ENCODE data around the gene METTL24. TPM values are rescaled to one million over a fixed set of nuclear protein-coding genes. Genes with fewer than 3 reads are reported as not detected.

METTL24 gene
- total and polyA plus RNA-seq, 10 of the 15 experiments (the other 5 are each of a cell fraction or from before 2014, with no cell fraction given), result 0.20 TPM; not detected in 9

- no peak for TF ChIP-seq IRF3 (IDR thresholded peaks at IDR 0.05)
- no peak for TF ChIP-seq MLLT1 (IDR thresholded peaks at IDR 0.05)
Measured at GRCh38 chr6:110317189-110317588, 41.0 kb downstream of the METTL24 start (continued).

GRCh38 chr6:110315869-110316398, 42.2 kb downstream of the METTL24 start:
- POLR2A ChIA-PET, result no interaction called here
- no peak for TF ChIP-seq NR2F1 (conservative IDR thresholded peaks at IDR 0.05)
- no peak for TF ChIP-seq SMAD5 (IDR thresholded peaks at IDR 0.05; ENCODE audit: low read depth)
- no peak for TF ChIP-seq HDAC2 (IDR thresholded peaks at IDR 0.05)
- no peak for TF ChIP-seq RBBP5 (conservative IDR thresholded peaks at IDR 0.05)
- no peak for TF ChIP-seq MTA2 (IDR thresholded peaks at IDR 0.05; ENCODE audit: low read depth)
- TF ChIP-seq, protein P1, sequence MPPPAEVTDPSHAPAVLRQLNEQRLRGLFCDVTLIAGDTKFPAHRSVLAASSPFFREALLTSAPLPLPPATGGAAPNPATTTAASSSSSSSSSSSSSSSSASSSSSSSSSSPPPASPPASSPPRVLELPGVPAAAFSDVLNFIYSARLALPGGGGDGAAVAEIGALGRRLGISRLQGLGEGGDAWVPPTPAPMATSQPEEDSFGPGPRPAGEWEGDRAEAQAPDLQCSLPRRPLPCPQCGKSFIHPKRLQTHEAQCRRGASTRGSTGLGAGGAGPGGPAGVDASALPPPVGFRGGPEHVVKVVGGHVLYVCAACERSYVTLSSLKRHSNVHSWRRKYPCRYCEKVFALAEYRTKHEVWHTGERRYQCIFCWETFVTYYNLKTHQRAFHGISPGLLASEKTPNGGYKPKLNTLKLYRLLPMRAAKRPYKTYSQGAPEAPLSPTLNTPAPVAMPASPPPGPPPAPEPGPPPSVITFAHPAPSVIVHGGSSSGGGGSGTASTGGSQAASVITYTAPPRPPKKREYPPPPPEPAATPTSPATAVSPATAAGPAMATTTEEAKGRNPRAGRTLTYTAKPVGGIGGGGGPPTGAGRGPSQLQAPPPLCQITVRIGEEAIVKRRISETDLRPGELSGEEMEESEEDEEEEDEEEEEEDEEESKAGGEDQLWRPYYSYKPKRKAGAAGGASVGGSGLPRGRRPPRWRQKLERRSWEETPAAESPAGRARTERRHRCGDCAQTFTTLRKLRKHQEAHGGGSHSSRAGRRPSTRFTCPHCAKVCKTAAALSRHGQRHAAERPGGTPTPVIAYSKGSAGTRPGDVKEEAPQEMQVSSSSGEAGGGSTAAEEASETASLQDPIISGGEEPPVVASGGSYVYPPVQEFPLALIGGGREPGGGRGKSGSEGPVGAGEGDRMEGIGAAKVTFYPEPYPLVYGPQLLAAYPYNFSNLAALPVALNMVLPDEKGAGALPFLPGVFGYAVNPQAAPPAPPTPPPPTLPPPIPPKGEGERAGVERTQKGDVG (CRISPR knock-in tag; IDR thresholded peaks at IDR 0.05), result no peak
- TF ChIP-seq, protein P2, sequence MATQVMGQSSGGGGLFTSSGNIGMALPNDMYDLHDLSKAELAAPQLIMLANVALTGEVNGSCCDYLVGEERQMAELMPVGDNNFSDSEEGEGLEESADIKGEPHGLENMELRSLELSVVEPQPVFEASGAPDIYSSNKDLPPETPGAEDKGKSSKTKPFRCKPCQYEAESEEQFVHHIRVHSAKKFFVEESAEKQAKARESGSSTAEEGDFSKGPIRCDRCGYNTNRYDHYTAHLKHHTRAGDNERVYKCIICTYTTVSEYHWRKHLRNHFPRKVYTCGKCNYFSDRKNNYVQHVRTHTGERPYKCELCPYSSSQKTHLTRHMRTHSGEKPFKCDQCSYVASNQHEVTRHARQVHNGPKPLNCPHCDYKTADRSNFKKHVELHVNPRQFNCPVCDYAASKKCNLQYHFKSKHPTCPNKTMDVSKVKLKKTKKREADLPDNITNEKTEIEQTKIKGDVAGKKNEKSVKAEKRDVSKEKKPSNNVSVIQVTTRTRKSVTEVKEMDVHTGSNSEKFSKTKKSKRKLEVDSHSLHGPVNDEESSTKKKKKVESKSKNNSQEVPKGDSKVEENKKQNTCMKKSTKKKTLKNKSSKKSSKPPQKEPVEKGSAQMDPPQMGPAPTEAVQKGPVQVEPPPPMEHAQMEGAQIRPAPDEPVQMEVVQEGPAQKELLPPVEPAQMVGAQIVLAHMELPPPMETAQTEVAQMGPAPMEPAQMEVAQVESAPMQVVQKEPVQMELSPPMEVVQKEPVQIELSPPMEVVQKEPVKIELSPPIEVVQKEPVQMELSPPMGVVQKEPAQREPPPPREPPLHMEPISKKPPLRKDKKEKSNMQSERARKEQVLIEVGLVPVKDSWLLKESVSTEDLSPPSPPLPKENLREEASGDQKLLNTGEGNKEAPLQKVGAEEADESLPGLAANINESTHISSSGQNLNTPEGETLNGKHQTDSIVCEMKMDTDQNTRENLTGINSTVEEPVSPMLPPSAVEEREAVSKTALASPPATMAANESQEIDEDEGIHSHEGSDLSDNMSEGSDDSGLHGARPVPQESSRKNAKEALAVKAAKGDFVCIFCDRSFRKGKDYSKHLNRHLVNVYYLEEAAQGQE (IDR thresholded peaks at IDR 0.05; ENCODE audit: low read depth, low read length), result no peak
- no peak for TF ChIP-seq IKZF1 (conservative IDR thresholded peaks at IDR 0.05)
- no peak for TF ChIP-seq CEBPB (IDR thresholded peaks at IDR 0.05; ENCODE audit: borderline replicate concordance in 1 of 2, low read depth in 2 of 2, low read length in 2 of 2)
- TF ChIP-seq USF2 (IDR thresholded peaks at IDR 0.05; ENCODE audit: borderline replicate concordance, low read depth, low read length), result no peak
- TF ChIP-seq NFXL1 (IDR thresholded peaks at IDR 0.05; ENCODE audit: borderline replicate concordance), result no peak

More at GRCh38 chr6:110315869-110316398, 42.2 kb downstream of the METTL24 start:
- Histone ChIP-seq H3K4me3 (no peak overlapping the region), H2AFZ (ENCODE audit: control insufficient read depth, low read depth, low read length) (no peak overlapping the region), H3K79me2 (ENCODE audit: control insufficient read depth, insufficient read depth, low read length) (no peaks in the 10 kb centered on the region), H3K36me3 (ENCODE audit: control insufficient read depth in 2 of 2, insufficient read depth in 2 of 2, low read length in 1 of 2) (no peaks in the 10 kb centered on the region), H3K9me3 (replicated peaks; ENCODE audit: control insufficient read depth, insufficient read depth, low read length) (no peaks in the 10 kb centered on the region), H3K9ac (ENCODE audit: control insufficient read depth, insufficient read depth, low read length) (no peak overlapping the region), H4K20me1 (ENCODE audit: control insufficient read depth, insufficient read depth) (no peaks in the 10 kb centered on the region), H3K4me2 (ENCODE audit: control insufficient read depth, insufficient read depth) (no peak overlapping the region), H3K27me3 (replicated peaks in 1 of 2; ENCODE audit: control insufficient read depth in 2 of 2, insufficient read depth in 2 of 2, low read length in 1 of 2) (no peaks in the 10 kb centered on the region), H3K4me1 (ENCODE audit: control insufficient read depth, insufficient read depth, low read length) (peaks cover 2% of the 10 kb centered on the region), H3K27ac (ENCODE audit: control insufficient read depth, insufficient read depth) (no peak overlapping the region)
- in situ Hi-C loops (cut with MboI), result no loop called here
- intact Hi-C loops (cut with micrococcal nuclease; ENCODE audit: unreplicated experiment), result no loop called here
- RAD21 ChIA-PET (ENCODE audit: unreplicated experiment), result no interaction called here
- FAIRE-seq (no peak), ATAC-seq (no peak), DNase-seq (ENCODE audit: low read depth, low spot score) (no peak)
- BruUV-seq (replicated peaks), result no TSS peak
- SMC1A ChIA-PET (ENCODE audit: uncharacterized antibody, unreplicated experiment), result no interaction called here
- CTCF ChIA-PET, result no interaction called here
- WGBS (ENCODE audit: insufficient coverage, insufficient replicate concordance, low lambda C conversion rate, missing lambda C conversion rate), result 46% methylated on average over 3 of the region's 3 CpGs

All from GM12878 (cell line).